MG63 (cell line): ENCODE measurements around the gene PTPN12. TPM values are rescaled to one million over a fixed set of nuclear protein-coding genes. Genes with fewer than 3 reads are reported as not detected.

ENCODE experiments used
- DNase-seq: peaks from one replicate; pipeline ENCODE4 v3.0.0-alpha.2; 2020
- H3K27me3 ChIP-seq: fragments of 250-450 bp; sonication (Bioruptor Pico); 2 replicates; pipeline ENCODE4 v1.5.1; 2020; ENCODE audit warnings: mild to moderate bottlenecking, moderate library complexity
- H3K36me3 ChIP-seq: fragments of 250-450 bp; sonication (Bioruptor Pico); 2 replicates; pipeline ENCODE4 v1.5.1; 2020; ENCODE audit warnings: mild to moderate bottlenecking, moderate library complexity
- H3K4me3 ChIP-seq: fragments of 250-450 bp; sonication (Bioruptor Pico); 2 replicates; pipeline ENCODE4 v1.5.1; 2020; ENCODE audit warnings: mild to moderate bottlenecking, moderate library complexity
- H3K9me3 ChIP-seq: fragments of 250-450 bp; sonication (Bioruptor Pico); 2 replicates; pipeline ENCODE4 v1.5.1; 2020; ENCODE audit warnings: mild to moderate bottlenecking, moderate library complexity
- total RNA-seq: library from RNA; depleted of rRNA; stranded (reverse); fragments of >200 nt; shearing (Covaris generic); gene quantifications from 2 replicates; pipeline ENCODE4 v1.2.3, GENCODE V29; 2014; ENCODE audit warnings: low replicate concordance; rRNA removed

PTPN12 gene
- total RNA-seq, 1 experiment from 2014 or later = 15.5 TPM

DNA sequence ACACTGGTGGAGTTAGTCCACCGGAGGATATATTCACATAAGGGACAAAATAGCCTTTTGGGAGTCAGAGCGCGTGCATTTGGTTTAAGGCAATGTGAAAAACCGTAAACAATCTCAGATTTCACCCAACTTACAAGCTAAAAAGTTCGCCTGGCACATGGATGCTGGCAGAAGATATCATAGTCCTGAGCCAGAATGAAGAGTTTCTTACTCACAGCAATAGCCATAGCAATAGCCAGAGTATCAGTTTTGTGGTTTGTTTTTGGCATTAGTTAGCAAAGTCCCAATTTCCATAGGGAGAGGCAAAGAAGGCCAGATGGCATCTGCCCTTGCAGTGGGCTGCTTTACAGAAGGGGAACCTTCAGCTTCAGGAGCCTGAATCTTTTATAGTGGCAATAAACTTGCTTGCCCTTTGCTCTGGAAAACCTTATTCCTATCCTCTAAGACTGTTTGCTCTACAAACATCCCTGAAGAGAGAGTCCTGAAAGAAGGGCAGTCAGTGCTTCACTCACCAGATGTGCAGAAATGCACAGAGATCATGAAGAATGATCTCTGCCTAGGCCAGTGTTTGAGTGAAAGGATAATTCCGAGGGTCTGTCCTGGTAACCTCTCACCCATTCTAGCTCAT is 130.5 kb downstream of the PTPN12 start:
- no peak overlapping the region; the same call in 1 of the 2 replicates for H3K4me3 ChIP-seq
- peak; percentile 67 for DNase-seq

DNA sequence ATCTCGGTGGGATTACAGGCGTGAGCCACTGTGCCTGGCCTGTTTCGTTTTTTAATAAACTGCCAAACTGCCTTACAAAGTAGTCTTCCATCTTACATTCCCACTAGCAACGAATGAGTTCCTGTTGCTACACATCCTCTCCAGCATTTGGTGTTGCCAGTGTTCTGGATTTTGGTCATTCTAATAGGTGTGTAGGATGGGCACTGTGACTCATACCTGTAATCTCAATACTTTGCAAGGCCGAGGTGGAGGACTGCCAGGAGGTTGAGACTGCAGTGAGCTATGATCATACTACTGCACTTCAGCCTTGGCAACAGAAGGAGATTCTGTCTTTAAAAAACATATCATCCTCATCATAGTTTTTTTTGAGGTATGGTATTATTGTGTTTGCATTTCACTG is 137.8 kb downstream of the PTPN12 start:
- H3K27me3 ChIP-seq = no peaks in the 10 kb centered on the region
- no peak overlapping the region for H3K4me3 ChIP-seq
- DNase-seq = peak; percentile 71

More for the DNA sequence above, 130.5 kb downstream of the PTPN12 start:
- Histone ChIP-seq H3K36me3 (no peaks in the 10 kb centered on the region), H3K9me3 (no peaks in the 10 kb centered on the region), H3K27me3 (no peaks in the 10 kb centered on the region)

DNA sequence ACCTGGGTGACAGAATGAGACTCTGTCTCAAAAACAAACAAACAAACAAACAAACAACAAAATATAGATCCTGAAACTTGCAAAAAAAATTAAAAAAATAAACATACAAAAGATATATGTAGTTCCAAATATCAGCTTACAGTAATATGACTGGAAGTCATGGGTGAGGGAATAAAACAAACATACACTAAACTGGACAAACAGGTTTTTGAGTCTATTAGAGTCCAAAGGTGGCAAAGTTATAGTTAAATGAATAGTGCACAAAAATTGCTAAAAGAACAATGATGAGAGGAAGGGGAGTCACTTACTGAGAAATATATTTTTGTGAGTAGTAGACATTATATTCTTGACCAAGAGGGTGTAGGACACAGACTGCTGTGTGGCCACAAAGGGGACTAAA is 142.5 kb downstream of the PTPN12 start:
- no peaks in the 10 kb centered on the region for H3K36me3 ChIP-seq
- H3K27me3 ChIP-seq = no peaks in the 10 kb centered on the region
- no peaks in the 10 kb centered on the region for H3K9me3 ChIP-seq
- no peak for DNase-seq
- H3K4me3 ChIP-seq = no peak overlapping the region

More for the DNA sequence above, 137.8 kb downstream of the PTPN12 start:
- Histone ChIP-seq H3K9me3 (no peaks in the 10 kb centered on the region), H3K36me3 (no peaks in the 10 kb centered on the region)

DNA sequence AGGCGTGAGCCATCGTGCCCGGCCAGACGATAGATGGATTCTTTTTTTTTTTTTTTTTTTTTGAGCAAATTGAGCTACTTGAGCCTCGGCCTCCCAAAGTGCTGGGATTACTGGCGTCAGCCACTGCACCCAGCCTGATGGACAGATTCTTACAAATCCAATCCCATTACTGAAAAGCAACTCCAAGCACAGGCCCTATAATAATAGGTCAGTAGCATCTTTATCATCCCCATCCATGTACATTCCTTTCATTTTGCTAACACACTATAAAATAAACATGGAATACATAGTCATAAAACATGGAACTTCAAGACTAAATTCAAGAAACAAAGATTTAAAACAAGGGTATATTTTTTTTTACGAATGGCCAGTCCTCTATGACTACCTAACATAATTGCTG is 143.2 kb downstream of the PTPN12 start:
- Histone ChIP-seq H3K27me3 (no peaks in the 10 kb centered on the region), H3K4me3 (no peak overlapping the region), H3K9me3 (no peaks in the 10 kb centered on the region), H3K36me3 (no peaks in the 10 kb centered on the region)
- no peak for DNase-seq

DNA sequence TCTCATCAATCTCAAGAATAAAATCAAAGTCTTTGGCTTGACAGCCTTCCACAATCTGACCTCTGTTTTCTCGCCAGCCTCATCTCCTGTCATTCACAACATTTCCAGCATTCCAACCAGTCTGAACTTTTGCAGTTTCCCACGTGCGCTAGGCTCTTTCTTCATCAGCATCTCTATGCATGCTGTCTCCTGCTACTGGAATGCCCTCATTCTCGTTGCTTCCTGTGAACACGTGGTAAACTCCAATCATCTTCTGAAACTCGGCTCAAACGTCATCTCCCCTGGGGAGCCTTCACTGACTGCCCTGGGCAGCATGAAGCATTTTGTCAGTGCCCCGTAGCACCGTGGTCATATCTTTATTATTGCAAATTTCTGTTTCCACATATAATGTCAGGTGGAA is 146.9 kb downstream of the PTPN12 start:
- DNase-seq = no peak
- Histone ChIP-seq H3K4me3 (no peak overlapping the region), H3K9me3 (no peaks in the 10 kb centered on the region)

DNA sequence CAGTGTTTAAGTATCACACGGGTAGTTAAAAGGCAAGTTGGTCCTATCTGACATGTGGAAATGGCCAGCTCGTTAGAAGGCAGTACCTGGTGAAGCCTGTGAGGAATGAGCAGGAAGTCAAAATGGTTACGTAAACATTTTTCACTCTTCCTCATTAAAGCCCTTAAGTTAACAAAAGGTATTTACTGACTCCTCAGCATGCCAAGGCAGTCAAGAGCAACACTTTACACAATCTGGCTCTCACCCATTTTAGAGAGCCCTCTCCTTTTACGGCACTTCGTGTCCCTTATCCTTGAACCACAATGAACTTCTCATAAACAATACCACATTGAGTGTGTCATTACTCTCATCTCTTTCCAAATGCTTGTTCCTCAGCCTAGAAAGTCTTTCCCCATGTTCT is 148.1 kb downstream of the PTPN12 start:
- H3K27me3 ChIP-seq = no peaks in the 10 kb centered on the region
- H3K36me3 ChIP-seq = no peaks in the 10 kb centered on the region
- DNase-seq = no peak
- H3K4me3 ChIP-seq = no peak overlapping the region
- H3K9me3 ChIP-seq = no peaks in the 10 kb centered on the region

More for the DNA sequence above, 146.9 kb downstream of the PTPN12 start:
- Histone ChIP-seq H3K36me3 (no peaks in the 10 kb centered on the region), H3K27me3 (no peaks in the 10 kb centered on the region)

DNA sequence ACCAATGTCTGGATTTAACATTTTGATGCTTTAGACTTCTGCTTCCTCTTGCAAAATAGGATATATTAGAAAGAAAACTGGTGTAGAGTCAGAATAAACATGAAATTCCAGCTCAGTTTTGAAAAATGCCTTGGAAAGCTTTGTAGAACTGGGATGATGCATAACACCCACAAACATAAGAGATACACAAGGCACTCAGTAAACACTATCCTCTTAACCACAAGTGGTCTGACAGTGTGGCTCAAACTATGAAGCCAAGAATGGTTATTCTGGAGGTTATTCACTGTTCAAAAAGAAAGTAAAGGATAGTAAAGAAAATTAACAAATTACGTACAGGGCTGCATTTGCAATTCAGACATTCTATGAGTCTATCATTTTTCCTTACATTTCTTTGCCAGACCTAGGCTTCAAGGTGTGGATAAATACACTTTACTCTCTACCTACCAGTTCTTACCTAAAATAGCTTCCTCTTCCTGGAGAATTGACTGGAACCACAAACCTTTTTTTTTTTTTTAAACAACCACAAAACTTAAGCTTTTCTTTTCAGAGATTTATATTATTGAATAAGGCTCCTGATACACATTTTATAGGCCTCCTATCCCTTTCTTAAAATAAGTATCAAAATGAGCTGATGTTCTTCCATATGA is 150.1 kb downstream of the PTPN12 start:
- no peak for DNase-seq
- Histone ChIP-seq H3K27me3 (no peaks in the 10 kb centered on the region), H3K4me3 (no peak overlapping the region), H3K36me3 (no peaks in the 10 kb centered on the region), H3K9me3 (no peaks in the 10 kb centered on the region)

DNA sequence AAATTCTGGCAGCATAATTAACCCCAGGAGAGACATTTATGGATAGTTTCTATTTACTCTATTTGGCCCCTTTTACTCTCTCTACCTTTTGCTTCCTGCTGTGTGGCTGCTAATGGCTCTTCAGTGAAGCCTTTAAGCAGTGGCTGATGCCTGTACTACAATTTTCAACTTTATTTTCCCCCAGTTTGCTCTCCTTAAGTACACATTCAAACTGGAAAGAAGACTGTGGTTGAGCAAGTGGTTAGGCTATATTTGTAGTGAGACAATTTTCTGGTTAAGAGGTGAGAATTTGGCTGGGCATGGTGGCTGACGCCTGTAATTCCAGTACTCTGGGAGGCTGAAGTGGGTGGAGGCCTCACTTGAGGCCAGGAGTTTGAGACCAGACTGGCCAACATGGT is 150.7 kb downstream of the PTPN12 start:
- H3K36me3 ChIP-seq = no peaks in the 10 kb centered on the region
- H3K9me3 ChIP-seq = no peaks in the 10 kb centered on the region
- DNase-seq = no peak
- no peaks in the 10 kb centered on the region for H3K27me3 ChIP-seq
- H3K4me3 ChIP-seq = no peak overlapping the region

Other genes starting within 250 kb of the PTPN12 start
- gene GSAP, start 120.9 kb upstream of the PTPN12 start, total RNA-seq = 0.74 and 2.3 TPM in 2 replicates
- 11.2 and 19.1 TPM in 2 replicates for gene RSBN1L, start 159.2 kb downstream of the PTPN12 start, total RNA-seq